Mesothelial cell of epicardium (in vitro differentiated cells): ENCODE measurements around the gene ATP5F1D. TPM values are rescaled to one million over a fixed set of nuclear protein-coding genes. Genes with fewer than 3 reads are reported as not detected.

ENCODE experiments used
- DNase-seq, 2 experiments: peaks; one replicate each; pipeline ENCODE4 v3.0.0; 2021; ENCODE audit warnings: low spot score in 2 of 2; ENCODE audit not compliant: unreplicated experiment in 2 of 2
- H3K27ac Mint-ChIP-seq: 2 replicates; pipeline ENCODE4 v1.8.0; 2021; ENCODE audit warnings: mixed read lengths
- H3K27me3 Mint-ChIP-seq: 2 replicates; pipeline ENCODE4 v1.8.0; 2021; ENCODE audit warnings: low read depth, mixed read lengths
- H3K36me3 Mint-ChIP-seq: 2 replicates; pipeline ENCODE4 v1.8.0; 2021; ENCODE audit warnings: mixed read lengths
- H3K4me1 Mint-ChIP-seq: 2 replicates; pipeline ENCODE4 v1.8.0; 2021; ENCODE audit warnings: mixed read lengths
- H3K4me3 Mint-ChIP-seq: 2 replicates; pipeline ENCODE4 v1.8.0; 2021; ENCODE audit warnings: mild to moderate bottlenecking, moderate library complexity, mixed read lengths
- H3K9me3 Mint-ChIP-seq: 2 replicates; pipeline ENCODE4 v1.8.0; 2021; ENCODE audit warnings: mixed read lengths
- CTCF ChIP-seq: fragments of 200-600 bp; sonication (generic); IDR thresholded peaks from one replicate; pipeline ENCODE4 v1.5.0; 2021; ENCODE audit warnings: antibody characterized with exemption; ENCODE audit not compliant: unreplicated experiment
- total RNA-seq: library from RNA; stranded (reverse); gene quantifications from 3 replicates; pipeline ENCODE4 v1.2.1, GENCODE V29; 2021

The ATP5F1D gene
- total RNA-seq, 1 donor from 2014 or later = 108 TPM

- Mint-ChIP-seq H3K27me3 (no peaks in the 10 kb centered on the region), H3K9me3 (no peaks in the 10 kb centered on the region), H3K27ac (no peak overlapping the region), H3K4me3 (no peak overlapping the region), H3K4me1 (peaks cover 28% of the 10 kb centered on the region), H3K36me3 (no peaks in the 10 kb centered on the region)
- TF ChIP-seq CTCF = no peak
- DNase-seq = no peak
Measured at GRCh38 chr19:1234051-1234954, 7.2 kb upstream of the ATP5F1D start.

- TF ChIP-seq CTCF = no peak
- H3K4me3 Mint-ChIP-seq = no peak overlapping the region
- H3K27ac Mint-ChIP-seq = no peak overlapping the region
Measured at GRCh38 chr19:1234955-1235380, 6.6 kb upstream of the ATP5F1D start.

GRCh38 chr19:1235625-1236538 lies 5.7 kb upstream of the ATP5F1D start:
- no peak for TF ChIP-seq CTCF
- Mint-ChIP-seq H3K9me3 (no peaks in the 10 kb centered on the region), H3K4me3 (peak overlapping the region; percentile 56), H3K27ac (no peak overlapping the region), H3K36me3 (no peaks in the 10 kb centered on the region), H3K27me3 (no peaks in the 10 kb centered on the region), H3K4me1 (peaks cover 32% of the 10 kb centered on the region)
- no peak for DNase-seq

More at GRCh38 chr19:1234955-1235380, 6.6 kb upstream of the ATP5F1D start:
- H3K4me1 Mint-ChIP-seq = peaks cover 30% of the 10 kb centered on the region
- no peaks in the 10 kb centered on the region for H3K27me3 Mint-ChIP-seq
- no peaks in the 10 kb centered on the region for H3K36me3 Mint-ChIP-seq
- H3K9me3 Mint-ChIP-seq = no peaks in the 10 kb centered on the region
- no peak for DNase-seq

- no peak for TF ChIP-seq CTCF
- peak overlapping the region; percentile 56 for H3K4me3 Mint-ChIP-seq
- no peaks in the 10 kb centered on the region for H3K36me3 Mint-ChIP-seq
- H3K9me3 Mint-ChIP-seq = no peaks in the 10 kb centered on the region
- DNase-seq = no peak
- H3K4me1 Mint-ChIP-seq = peaks cover 32% of the 10 kb centered on the region
- H3K27ac Mint-ChIP-seq = no peak overlapping the region
- no peaks in the 10 kb centered on the region for H3K27me3 Mint-ChIP-seq
Measured at GRCh38 chr19:1236576-1236975, 5.0 kb upstream of the ATP5F1D start.

- DNase-seq = no peak
- no peak for TF ChIP-seq CTCF
- no peaks in the 10 kb centered on the region for H3K36me3 Mint-ChIP-seq
- H3K4me1 Mint-ChIP-seq = peaks cover 27% of the 10 kb centered on the region
- H3K27me3 Mint-ChIP-seq = no peaks in the 10 kb centered on the region
- peak overlapping the region; percentile 58 for H3K4me3 Mint-ChIP-seq
- no peak overlapping the region for H3K27ac Mint-ChIP-seq
- H3K9me3 Mint-ChIP-seq = no peaks in the 10 kb centered on the region
Measured at GRCh38 chr19:1237027-1237659, 4.4 kb upstream of the ATP5F1D start.
